Measurements from ENCODE around the gene FBN1.

The FBN1 gene

GRCh38 chr15:48394970-48395369 lies 250.5 kb downstream of the FBN1 start:
- ChIA-PET POLR2A (no interaction called here), CTCF (interaction anchor here (1.3 to 1.9 kb wide), 2 partner anchors 12 to 66 kb away, joined by 3 to 5 read pairs; no protein-coding TSS in a partner anchor)
- TF ChIP-seq, protein P1, sequence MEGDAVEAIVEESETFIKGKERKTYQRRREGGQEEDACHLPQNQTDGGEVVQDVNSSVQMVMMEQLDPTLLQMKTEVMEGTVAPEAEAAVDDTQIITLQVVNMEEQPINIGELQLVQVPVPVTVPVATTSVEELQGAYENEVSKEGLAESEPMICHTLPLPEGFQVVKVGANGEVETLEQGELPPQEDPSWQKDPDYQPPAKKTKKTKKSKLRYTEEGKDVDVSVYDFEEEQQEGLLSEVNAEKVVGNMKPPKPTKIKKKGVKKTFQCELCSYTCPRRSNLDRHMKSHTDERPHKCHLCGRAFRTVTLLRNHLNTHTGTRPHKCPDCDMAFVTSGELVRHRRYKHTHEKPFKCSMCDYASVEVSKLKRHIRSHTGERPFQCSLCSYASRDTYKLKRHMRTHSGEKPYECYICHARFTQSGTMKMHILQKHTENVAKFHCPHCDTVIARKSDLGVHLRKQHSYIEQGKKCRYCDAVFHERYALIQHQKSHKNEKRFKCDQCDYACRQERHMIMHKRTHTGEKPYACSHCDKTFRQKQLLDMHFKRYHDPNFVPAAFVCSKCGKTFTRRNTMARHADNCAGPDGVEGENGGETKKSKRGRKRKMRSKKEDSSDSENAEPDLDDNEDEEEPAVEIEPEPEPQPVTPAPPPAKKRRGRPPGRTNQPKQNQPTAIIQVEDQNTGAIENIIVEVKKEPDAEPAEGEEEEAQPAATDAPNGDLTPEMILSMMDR (IDR thresholded peaks at IDR 0.05; ENCODE audit: control extremely low read depth, extremely low read depth, low read depth, missing control alignments), result no peak
- DNase-seq (ENCODE audit: extremely low spot score), result no peak

DNA sequence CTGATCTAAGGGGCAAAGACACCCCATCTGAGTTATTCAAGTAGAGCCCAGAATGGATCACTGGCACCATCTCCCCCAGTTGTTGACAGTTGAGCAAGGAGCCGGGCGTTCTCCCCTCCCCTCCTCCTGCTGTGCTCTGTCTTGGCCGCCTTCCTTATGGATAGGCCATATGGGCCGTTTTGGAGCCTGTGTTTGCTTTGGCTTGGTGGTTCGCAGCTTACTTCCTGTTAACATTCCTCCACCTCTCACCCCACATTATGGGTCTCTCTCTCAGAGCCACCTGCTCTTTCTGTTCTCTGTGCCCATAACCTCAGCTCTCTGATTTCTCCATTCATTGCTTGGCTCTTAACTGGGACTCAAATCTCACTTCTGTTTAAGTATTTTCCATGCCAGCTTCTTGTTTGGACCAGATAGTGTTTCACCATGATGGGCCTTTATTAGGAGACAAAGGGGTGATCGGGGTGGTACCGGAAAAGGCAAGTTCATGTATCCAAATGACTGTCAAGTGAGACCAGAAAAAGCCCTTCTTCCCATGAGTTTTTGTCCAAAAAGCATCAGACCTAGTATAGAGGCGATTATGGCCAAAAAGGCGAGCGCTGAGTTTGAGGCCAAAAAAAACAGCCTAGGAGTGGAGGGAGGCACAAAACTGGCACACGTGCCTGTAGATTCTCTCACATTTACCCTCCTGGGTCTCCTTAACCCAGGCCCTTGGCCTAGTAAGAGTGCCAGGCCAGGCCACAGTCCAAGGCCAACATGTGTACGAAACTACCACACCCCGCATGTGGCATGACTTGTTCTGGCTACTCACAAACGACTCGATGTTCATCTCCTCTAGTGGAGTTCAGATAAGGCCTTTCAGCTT lies 251.6 kb downstream of the FBN1 start:
- ChIA-PET CTCF (no interaction called here), POLR2A (no interaction called here)
- DNase-seq (ENCODE audit: extremely low spot score), result no peak
- TF ChIP-seq, protein P1 (IDR thresholded peaks at IDR 0.05; ENCODE audit: control extremely low read depth, extremely low read depth, low read depth, missing control alignments), result no peak

GRCh38 chr15:48392356-48392755 lies 253.2 kb downstream of the FBN1 start:
- ChIA-PET POLR2A (no interaction called here), CTCF (interaction anchor here (1.2 to 1.8 kb wide), 3 partner anchors 14 to 30 kb away, joined by 3 to 6 read pairs (median 3); no protein-coding TSS in a partner anchor)
- no peak for DNase-seq (ENCODE audit: extremely low spot score)
- TF ChIP-seq, protein P1 (IDR thresholded peaks at IDR 0.05; ENCODE audit: control extremely low read depth, extremely low read depth, low read depth, missing control alignments), result no peak

DNA sequence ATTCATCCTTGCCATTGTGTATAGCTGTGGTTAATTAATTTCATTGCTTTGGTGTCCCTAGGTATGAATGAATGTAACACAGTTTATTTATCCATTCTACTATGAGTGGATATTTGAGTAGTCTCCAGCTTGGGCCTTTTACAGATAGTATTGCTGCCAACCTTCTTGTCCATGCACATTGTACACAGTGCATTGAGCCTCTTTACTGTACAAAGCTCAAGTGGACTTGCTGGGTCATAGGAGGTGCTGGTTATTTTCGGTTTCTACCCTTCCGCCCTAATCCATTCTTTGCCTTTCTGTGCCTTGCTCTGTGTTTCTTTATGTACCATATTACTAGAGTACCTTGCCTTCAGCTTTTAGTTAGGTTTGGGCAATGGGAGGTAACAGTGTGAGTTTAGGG lies 253.6 kb downstream of the FBN1 start:
- CTCF ChIA-PET, result interaction anchor here (1.2 to 1.8 kb wide), 3 partner anchors 14 to 30 kb away, joined by 3 to 6 read pairs (median 3); no protein-coding TSS in a partner anchor

GRCh38 chr15:48389691-48390143 lies 255.8 kb downstream of the FBN1 start:
- CTCF ChIA-PET, result no interaction called here
- DNase-seq (ENCODE audit: extremely low spot score), result no peak
- TF ChIP-seq, protein P1 (IDR thresholded peaks at IDR 0.05; ENCODE audit: control extremely low read depth, extremely low read depth, low read depth, missing control alignments), result no peak
- POLR2A ChIA-PET, result no interaction called here

More for the DNA sequence above, 253.6 kb downstream of the FBN1 start:
- DNase-seq (ENCODE audit: extremely low spot score), result no peak
- POLR2A ChIA-PET, result no interaction called here
- TF ChIP-seq, protein P1 (IDR thresholded peaks at IDR 0.05; ENCODE audit: control extremely low read depth, extremely low read depth, low read depth, missing control alignments), result no peak

GRCh38 chr15:48388910-48389309 lies 256.6 kb downstream of the FBN1 start:
- ChIA-PET POLR2A (no interaction called here), CTCF (interaction anchor here (0.8 kb wide), 1 partner anchor 1192 kb away, joined by 3 read pairs; no protein-coding TSS in a partner anchor)
- DNase-seq (ENCODE audit: extremely low spot score), result no peak
- TF ChIP-seq, protein P1 (IDR thresholded peaks at IDR 0.05; ENCODE audit: control extremely low read depth, extremely low read depth, low read depth, missing control alignments), result no peak

Data from GM10248 (cell line).